ES-I3 (cell line): ENCODE measurements around the gene CDH15.

Source experiments
- H3K36me3 ChIP-seq: 2 replicates; pipeline ENCODE4 v1.6.1; 2013; ENCODE audit warnings: mild to moderate bottlenecking, low read length, control low read depth, moderate library complexity; ENCODE audit not compliant: insufficient read depth
- H3K4me1 ChIP-seq: 2 replicates; pipeline ENCODE4 v1.6.1; 2013; ENCODE audit warnings: mild to moderate bottlenecking, control low read depth, low read length; ENCODE audit not compliant: insufficient read depth
- H3K9ac ChIP-seq: 2 replicates; pipeline ENCODE4 v1.6.1; 2013; ENCODE audit warnings: low read depth, mild to moderate bottlenecking, low read length, moderate library complexity
- H3K9me3 ChIP-seq: 2 replicates; pipeline ENCODE4 v1.6.1; 2013; ENCODE audit warnings: mild to moderate bottlenecking, low read length, moderate library complexity; ENCODE audit not compliant: control insufficient read depth, insufficient read depth

Gene CDH15

DNA sequence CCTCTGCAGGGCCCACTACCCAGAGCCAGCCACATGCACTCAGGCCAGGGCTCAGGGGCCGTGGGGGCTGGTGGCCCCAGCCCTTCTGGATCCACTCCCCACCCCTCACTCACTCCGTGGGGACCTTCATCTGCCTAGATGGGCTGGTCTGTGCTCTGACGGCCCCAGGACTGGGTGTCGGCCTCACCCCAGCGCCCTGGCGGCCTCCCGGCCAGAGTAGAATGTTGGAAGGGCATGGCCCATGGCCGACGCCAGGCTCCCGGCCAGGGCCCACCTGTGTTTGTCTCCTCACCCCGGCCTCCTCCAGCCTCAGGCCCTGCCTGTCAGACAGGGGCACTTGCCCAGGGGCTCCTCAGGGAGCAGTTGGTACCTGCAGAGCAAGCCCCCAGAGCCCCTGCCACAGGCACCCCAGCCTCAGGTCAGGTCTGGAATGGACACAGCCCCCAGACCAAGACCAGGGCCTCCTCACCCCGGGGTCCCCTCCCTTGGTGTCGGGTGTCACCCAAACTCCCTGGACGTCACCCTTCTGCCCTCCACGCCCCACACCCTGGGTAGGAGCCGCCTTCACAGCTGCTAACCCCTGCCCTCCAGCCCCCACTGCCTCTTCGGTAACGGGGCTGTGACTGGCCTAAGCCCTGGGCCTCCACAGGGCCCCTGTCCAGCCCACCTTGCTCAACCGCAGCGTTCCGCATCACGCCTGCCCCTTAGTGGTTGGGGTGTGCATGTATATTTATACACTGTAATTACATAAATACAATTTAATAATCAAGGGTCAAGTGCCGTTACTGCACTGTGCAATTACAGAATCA is 3.0 kb upstream of the CDH15 start:
- H3K9ac ChIP-seq: no peak overlapping the region
- H3K36me3 ChIP-seq: no peaks in the 10 kb centered on the region
- no peaks in the 10 kb centered on the region for H3K9me3 ChIP-seq
- peaks cover 15% of the 10 kb centered on the region; the same call in 1 of the 2 replicates for H3K4me1 ChIP-seq

DNA sequence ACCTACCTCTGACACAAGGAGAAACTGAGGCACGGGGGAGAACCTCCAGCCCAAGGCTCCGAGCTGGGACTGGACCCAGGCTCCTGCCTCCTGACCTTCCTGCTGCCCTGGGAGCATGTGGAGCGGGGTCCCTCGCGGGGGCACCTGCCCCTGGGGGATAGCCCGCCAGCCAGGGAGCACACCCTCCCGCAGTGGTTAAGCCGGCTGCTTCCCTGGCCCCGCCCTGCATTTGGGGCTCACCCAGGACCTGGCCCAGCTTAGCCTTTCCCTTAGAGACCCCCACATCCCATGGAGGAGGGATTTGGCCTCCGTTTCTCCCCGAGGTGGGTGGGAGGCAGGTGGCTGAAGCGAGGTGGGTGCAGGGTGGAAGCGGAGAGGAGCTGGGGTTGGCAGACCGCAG is 1.8 kb upstream of the CDH15 start:
- H3K9ac ChIP-seq: no peak overlapping the region
- H3K36me3 ChIP-seq: no peaks in the 10 kb centered on the region
- H3K9me3 ChIP-seq: no peaks in the 10 kb centered on the region
- peaks cover 18% of the 10 kb centered on the region; the same call in 1 of the 2 replicates for H3K4me1 ChIP-seq

DNA sequence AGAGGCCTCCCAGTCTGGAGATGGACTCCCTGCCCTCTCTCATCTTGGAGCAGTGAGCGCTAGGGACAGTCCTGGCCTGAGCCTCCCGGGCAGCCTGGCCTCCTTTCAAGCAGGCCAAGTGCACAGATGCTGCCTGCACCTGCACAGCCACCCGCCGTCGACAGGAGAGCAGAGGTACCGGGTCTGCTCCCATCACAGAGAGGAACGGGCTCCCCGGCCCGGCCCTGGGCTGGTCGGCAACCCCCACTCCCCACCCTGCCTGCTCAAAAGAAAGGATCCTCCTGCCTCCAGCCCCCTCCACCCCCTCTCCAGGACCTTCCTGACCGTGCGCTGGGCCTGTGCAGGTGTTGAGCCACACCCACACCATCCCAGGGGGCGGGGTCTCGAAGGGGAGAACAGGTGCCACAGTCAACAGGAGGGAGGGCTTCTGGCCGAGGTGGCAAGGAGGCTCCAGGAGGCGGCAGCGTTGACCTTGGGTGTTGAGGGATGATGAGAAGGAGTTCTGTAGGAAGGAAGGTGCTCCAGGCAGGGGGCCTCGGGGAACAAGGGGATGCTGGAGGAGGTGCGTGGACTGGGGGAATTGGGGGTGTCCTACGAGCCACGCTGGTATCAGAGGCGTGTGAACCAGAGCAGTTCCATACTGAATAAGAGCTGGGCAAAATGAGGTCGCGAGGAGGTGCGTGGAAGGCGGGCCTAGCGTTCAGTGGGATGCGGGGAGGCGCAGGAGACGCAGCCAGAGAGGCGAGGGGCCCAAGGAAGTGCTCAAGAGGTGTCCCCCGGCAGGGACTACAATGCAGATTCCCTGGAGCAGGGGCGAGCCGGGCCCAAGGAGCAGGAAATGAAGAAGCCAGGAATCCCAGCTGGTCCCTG is 967 bp upstream of the CDH15 start:
- Histone ChIP-seq H3K9ac (peak overlapping the region; percentile 39; the same call in 1 of the 2 replicates), H3K36me3 (no peaks in the 10 kb centered on the region), H3K4me1 (peaks cover 18% of the 10 kb centered on the region; the same call in 1 of the 2 replicates), H3K9me3 (no peaks in the 10 kb centered on the region)

DNA sequence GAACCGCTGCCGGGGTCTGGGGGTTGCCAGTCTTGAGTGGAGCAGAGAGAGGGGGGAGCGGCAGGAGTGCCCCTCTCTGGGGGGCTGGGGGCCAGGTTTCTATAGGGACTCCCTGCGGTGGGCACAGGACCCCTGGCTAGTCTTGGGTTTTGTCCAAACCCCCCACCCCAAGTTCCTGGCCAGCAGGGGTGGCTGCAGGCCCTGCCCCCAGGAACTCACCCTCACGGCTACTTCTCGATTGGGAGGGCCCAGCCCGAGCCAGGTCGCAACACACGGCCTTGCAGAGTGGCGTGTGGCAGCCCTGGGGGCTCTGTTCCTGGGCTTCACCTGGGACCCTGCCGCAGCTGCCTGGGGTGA is 601 bp downstream of the CDH15 start:
- Histone ChIP-seq H3K9me3 (no peaks in the 10 kb centered on the region), H3K36me3 (no peaks in the 10 kb centered on the region), H3K4me1 (peaks cover 16% of the 10 kb centered on the region; the same call in 1 of the 2 replicates), H3K9ac (no peak overlapping the region; the same call in 1 of the 2 replicates)

DNA sequence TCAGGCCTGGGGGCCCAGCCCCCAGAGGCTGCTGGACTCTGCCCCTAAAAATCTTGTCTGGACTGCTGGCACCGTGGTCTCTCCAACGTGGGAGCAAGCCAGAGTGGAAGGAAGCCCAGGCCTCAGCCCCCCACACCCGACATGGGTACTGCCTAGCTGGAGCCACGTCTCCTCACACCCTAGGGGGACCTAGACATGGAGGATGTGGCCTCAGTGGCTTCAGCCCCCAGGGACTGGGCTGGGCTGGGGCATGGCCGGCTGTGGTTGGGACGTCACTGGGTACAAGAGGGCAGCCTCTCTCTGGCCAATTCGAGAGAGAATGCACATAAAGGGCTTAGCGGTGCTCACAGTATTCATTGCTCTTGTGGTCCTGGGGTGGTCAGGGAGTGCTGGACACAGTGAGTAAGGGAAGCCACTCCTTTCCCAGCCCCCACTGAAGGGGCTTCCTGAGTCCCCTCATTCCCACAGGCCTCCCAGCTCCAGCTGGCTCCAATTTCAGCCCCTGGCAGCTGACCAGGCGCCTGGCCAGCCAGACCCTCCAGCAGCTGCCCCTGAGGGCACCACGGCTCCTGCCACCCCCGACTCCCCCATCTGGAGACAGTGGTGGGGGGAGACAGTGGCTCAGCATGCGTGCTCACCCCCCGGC is 1.1 kb downstream of the CDH15 start:
- Histone ChIP-seq H3K9me3 (no peaks in the 10 kb centered on the region), H3K9ac (no peak overlapping the region), H3K36me3 (no peaks in the 10 kb centered on the region), H3K4me1 (peaks cover 16% of the 10 kb centered on the region; the same call in 1 of the 2 replicates)

DNA sequence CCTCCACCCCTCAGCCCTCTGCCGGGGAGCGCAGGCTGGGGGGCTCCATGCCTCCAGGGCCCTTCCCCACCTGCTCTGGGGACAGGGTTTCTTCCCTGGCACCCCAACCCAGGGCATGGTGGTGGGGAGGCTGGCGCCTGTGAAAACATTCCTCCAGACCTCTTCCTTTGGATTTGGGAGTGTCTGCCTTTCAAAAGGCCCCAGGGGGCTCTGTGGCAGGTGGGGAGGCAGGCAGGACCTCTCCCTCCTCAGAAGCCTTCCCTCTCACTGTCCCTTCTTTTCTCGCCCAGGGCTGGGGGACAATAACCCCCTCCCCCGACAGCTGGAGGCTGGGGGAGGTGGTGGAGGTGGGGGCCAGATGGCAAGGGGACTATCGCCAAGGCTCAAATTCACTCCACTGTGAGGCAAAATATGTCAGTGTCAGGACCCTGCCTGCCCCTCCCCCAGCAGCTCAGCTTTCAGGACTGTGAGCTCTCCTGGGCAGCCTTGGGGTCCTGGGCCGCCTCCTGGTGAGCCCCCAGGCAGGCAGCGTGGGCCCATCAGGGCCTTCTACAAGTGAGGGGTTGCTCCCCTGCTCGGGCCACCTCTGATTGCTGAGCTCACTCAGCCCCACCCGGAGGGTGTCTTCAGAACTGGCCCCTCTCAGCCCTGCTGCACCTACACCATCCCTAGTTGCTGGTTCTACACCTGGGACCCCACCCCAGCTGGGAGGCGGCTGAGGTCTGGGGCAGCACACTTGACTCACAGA is 1.8 kb downstream of the CDH15 start:
- Histone ChIP-seq H3K9ac (no peak overlapping the region), H3K9me3 (no peaks in the 10 kb centered on the region), H3K36me3 (no peaks in the 10 kb centered on the region), H3K4me1 (peaks cover 16% of the 10 kb centered on the region; the same call in 1 of the 2 replicates)

DNA sequence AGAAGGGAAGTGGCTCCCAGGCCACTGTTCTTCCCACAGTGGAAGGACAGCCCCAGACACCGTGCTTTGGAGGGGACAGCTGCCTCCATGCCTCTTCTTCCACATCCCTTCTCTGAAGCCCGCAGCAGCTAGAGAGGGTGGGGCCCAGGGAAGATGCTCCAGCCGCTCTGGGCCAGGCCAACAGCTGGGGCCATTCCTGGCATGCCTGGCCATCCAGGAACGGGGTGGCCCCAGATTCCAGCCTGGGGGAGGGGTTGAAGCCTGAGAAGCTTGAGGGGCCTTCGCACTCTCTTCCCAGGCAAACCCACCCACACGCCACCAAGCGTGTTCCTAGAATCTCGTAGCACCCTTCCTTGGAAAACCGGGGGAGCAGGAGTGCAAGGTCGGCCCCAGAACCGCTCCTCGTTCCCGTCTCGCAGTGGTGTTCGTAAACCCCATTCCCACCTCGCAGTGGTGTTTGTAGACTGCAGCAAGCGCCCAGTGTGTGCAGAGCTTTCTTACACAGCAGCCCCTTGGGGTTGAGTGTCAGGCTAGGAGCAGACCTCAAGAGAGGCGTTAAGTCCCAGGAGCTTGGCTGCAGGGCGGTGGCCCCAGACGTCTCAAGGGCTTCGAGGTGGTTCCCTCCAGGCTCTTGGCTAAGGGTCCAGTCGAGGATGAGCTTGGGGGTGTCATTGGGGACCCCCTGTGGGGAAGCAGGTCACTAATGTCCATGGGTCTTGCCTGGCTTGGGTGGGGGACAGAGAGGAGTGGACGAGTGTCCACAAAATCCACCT is 2.7 kb downstream of the CDH15 start:
- no peaks in the 10 kb centered on the region for H3K36me3 ChIP-seq
- H3K9ac ChIP-seq: no peak overlapping the region
- H3K9me3 ChIP-seq: no peaks in the 10 kb centered on the region
- peaks cover 16% of the 10 kb centered on the region; the same call in 1 of the 2 replicates for H3K4me1 ChIP-seq

DNA sequence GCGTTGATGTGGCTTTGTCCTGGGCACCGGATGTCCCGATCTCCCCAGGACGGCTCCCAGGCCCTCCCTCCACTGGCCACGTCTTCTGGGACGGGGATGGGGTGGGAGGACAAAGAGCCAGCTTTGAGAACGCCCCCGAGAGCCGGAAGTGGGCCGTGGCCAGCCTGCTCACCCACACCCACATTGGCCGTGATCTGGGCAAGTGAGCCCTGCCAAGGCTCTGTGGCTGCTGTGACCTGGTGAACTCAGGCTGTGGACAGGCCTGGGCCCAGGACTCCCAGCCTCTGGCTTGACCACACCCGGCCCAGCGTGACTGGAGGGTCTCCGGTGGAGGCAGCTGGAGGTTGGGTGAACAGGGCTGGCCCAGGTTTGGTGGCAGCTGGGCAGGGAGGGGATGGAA is 3.3 kb downstream of the CDH15 start:
- Histone ChIP-seq H3K9ac (no peak overlapping the region), H3K9me3 (no peaks in the 10 kb centered on the region), H3K4me1 (peaks cover 16% of the 10 kb centered on the region; the same call in 1 of the 2 replicates), H3K36me3 (no peaks in the 10 kb centered on the region)

DNA sequence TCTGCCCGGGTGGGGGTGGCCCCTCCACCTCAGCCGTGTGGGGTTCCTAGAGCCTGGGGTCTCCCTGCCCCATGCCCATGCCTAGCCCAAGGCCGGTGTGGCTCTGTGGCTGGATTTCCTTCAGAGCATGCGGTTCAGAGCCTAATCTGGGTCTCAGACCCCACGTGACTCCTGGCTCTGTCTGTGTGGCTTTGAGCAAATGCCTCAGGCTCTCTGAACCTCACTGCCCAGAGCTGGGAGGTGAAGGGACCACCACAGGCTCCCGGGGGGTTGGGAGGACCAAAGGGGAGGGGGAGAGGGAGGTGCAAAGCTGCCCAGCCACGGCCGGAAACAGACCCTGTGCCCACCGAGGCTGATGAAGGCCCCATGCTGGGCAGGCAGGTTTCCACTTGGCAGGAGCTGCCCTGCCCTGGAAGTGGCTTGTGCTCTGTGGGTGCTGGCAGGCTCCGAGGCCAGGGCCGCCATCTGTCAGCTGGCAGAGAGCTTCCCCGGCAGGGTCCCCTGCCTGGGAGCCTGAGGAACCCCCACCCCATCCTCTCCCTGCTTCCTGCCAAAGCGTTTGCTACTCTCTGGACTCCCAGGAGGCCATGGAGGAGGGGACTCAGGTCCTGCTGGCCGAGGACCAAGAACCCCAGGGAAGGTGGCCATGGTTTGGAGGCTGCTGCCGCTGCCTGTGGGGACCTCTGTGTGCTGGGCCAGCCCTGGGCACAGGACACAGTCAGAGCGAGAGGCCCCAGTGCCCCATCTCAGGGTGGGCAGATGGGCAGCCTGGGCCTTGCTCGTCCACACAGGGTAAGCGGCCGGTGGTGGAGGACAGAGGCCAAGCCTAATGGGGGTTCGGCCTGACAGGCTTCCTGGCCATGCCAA is 4.0 kb downstream of the CDH15 start:
- no peaks in the 10 kb centered on the region for H3K9me3 ChIP-seq
- no peak overlapping the region for H3K9ac ChIP-seq
- H3K36me3 ChIP-seq: no peaks in the 10 kb centered on the region
- peaks cover 16% of the 10 kb centered on the region; the same call in 1 of the 2 replicates for H3K4me1 ChIP-seq

DNA sequence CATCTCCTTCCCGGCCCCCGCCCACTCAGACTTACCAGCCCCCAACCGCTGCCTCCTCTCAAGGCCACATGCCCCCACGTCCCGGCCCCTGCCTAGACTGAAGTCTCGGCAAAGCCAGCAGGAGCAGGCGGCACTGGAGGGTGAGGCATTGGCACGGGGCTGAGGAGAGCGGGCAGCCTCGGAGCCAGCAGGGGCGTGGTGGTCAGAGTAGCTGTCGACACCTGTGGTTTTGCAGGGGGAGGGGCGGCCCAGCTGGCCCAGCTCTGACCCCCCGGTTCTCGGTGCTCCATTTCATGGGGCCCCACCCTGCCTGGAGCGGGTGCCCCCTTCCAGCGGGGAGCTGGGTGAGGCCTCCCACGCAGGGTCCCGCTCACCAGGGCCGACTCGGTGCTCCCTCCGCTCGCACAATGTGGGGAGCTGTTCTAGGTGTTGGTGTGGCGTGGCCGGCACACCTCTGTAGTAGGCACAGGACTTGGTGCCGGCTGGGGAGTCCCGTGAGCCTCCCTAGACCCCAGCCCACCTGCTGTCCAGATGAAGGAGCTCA is 4.7 kb downstream of the CDH15 start:
- Histone ChIP-seq H3K36me3 (no peaks in the 10 kb centered on the region), H3K9me3 (no peaks in the 10 kb centered on the region), H3K4me1 (peaks cover 16% of the 10 kb centered on the region; the same call in 1 of the 2 replicates), H3K9ac (no peak overlapping the region)

DNA sequence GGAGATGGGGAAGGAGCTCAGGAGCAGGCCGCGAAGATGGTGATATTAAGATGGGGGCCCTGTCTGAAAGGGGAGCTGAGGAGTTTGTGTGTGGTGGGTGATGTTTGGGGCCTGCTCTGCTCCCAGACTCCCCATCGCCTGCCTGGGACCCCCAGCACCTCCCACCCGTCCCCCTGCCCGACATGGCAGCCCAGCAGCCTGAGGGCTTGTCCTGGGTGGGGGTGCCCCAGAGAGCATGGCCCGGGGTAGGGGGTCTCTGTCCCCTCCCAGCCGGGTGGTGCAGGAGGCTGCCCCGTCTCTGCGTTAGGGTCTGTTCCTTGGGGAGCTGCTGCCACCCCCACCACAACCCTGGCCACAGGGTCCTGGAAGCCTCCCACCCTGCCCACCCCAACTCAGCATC is 5.2 kb downstream of the CDH15 start:
- Histone ChIP-seq H3K9me3 (no peaks in the 10 kb centered on the region), H3K36me3 (no peaks in the 10 kb centered on the region), H3K9ac (no peak overlapping the region), H3K4me1 (peaks cover 16% of the 10 kb centered on the region; the same call in 1 of the 2 replicates)

DNA sequence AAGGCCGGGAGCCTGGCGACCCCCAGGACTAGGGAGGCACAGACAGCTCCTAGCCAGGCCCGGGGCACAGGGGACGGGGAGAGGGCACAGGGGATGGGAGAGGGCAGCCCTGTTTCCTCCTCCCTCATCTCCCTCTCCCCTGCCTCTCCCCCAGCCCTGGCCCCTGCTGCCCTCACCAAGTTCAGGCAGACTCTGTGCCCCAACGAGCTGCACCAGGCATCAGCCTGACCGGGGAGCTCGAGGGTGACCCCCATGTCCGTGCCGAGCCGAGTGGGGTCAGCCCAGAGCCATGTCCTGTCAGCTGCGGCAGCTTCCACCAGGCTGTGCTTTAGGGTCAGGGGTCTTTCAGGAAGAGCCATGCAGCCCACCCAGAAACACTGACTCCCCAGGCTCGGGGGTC is 6.0 kb downstream of the CDH15 start:
- Histone ChIP-seq H3K9me3 (no peaks in the 10 kb centered on the region), H3K36me3 (no peaks in the 10 kb centered on the region), H3K4me1 (peaks cover 13% of the 10 kb centered on the region; the same call in 1 of the 2 replicates), H3K9ac (no peak overlapping the region)
